GM10248 (cell line): Measurements from ENCODE around the gene LYRM2.

Source experiments
- CTCF ChIA-PET: fragments of 300-600 bp; sonication (Branson Sonifier 250); formaldehyde crosslinking; extraction: SDS; loops from one replicate; lab custom pipeline; 2021; ENCODE audit warnings: antibody characterized with exemption; lab: Yijun Ruan, JAX
- POLR2A ChIA-PET: fragments of 350-650 bp; sonication (Branson Sonifier 250); formaldehyde crosslinking; extraction: SDS; loops from one replicate; lab custom pipeline; 2020; ENCODE audit warnings: antibody characterized with exemption; lab: Yijun Ruan, JAX
- DNase-seq: peaks from one replicate; pipeline ENCODE4 v3.0.0; 2012; ENCODE audit errors: extremely low spot score
- CTCF ChIP-seq: IDR thresholded peaks from 2 replicates; pipeline ENCODE4 v1.5.1; 2012; ENCODE audit warnings: mild to moderate bottlenecking, low read depth; ENCODE audit errors: extremely low read depth, missing control alignments, control extremely low read depth

The LYRM2 gene

GRCh38 chr6:89574910-89575561 lies 63.5 kb downstream of the LYRM2 start:
- DNase-seq = no peak
- ChIA-PET POLR2A (no interaction called here), CTCF (no interaction called here)
- TF ChIP-seq CTCF = no peak

GRCh38 chr6:89567630-89568390 lies 70.7 kb downstream of the LYRM2 start:
- no peak for DNase-seq
- TF ChIP-seq CTCF = no peak
- POLR2A ChIA-PET = no interaction called here
- CTCF ChIA-PET = interaction anchor here (0.7 to 1.8 kb wide), 5 partner anchors 11 to 196 kb away, joined by 3 to 6 read pairs (median 3); no protein-coding TSS in a partner anchor

GRCh38 chr6:89566930-89567629 lies 71.5 kb downstream of the LYRM2 start:
- no peak for TF ChIP-seq CTCF
- no peak for DNase-seq
- ChIA-PET CTCF (interaction anchor here (0.8 to 1.8 kb wide), 6 partner anchors 9 to 195 kb away, joined by 3 to 6 read pairs (median 4); no protein-coding TSS in a partner anchor), POLR2A (no interaction called here)

- POLR2A ChIA-PET = no interaction called here
- no peak for TF ChIP-seq CTCF
- DNase-seq = no peak
- CTCF ChIA-PET = interaction anchor here (0.8 to 1.3 kb wide), 2 partner anchors 10 to 134 kb away, joined by 3 to 4 read pairs; no protein-coding TSS in a partner anchor
Measured at GRCh38 chr6:89566008-89566800, 72.3 kb downstream of the LYRM2 start.

- DNase-seq = no peak
- ChIA-PET POLR2A (no interaction called here), CTCF (no interaction called here)
- TF ChIP-seq CTCF = no peak
Measured at GRCh38 chr6:89564752-89565427, 73.7 kb downstream of the LYRM2 start.
